GM12878 (cell line): ENCODE data around the gene HDGF. TPM values are rescaled to one million over a fixed set of nuclear protein-coding genes. Genes with fewer than 3 reads are reported as not detected.

Source experiments
- ATAC-seq: fragments of 200-7000 bp; cut with Tn5 transposase; 3 replicates; pipeline ENCODE4 v1.9.1; 2020; ENCODE audit warnings: mild to moderate bottlenecking, moderate library complexity
- BruUV-seq: library from RNA; stranded (reverse); fragments of 400-500 nt; replicated peaks from 2 replicates; lab custom pipeline; 2021; lab: Mats Ljungman, UMichigan
- CTCF ChIA-PET: fragments of 300-600 bp; sonication (Branson Sonifier 250); formaldehyde crosslinking; extraction: SDS; loops from one replicate; lab custom pipeline; 2021; ENCODE audit warnings: inconsistent platforms; lab: Yijun Ruan, JAX
- POLR2A ChIA-PET: fragments of 350-600 bp; formaldehyde crosslinking; extraction: SDS; loops from one replicate; lab custom pipeline; 2021; ENCODE audit warnings: inconsistent platforms; lab: Charles Lee
- RAD21 ChIA-PET: fragments of 300-600 bp; sonication (Branson Sonifier 250); formaldehyde crosslinking; loops from one replicate; lab custom pipeline; 2023; ENCODE audit warnings: antibody characterized with exemption; ENCODE audit not compliant: unreplicated experiment; lab: Charles Lee
- SMC1A ChIA-PET: fragments of 300-600 bp; sonication (Branson Sonifier 250); formaldehyde crosslinking; loops from one replicate; lab custom pipeline; 2023; ENCODE audit not compliant: unreplicated experiment, uncharacterized antibody; lab: Charles Lee
- DNase-seq: peaks from one replicate; pipeline ENCODE4 v3.0.0-alpha.2; 2011; ENCODE audit warnings: low read depth, low spot score
- FAIRE-seq: peaks from 3 replicates; lab custom pipeline; 2011; peaks lifted over from hg19 to GRCh38; lab: Jason Lieb, UNC
- H2AFZ ChIP-seq: 2 replicates; pipeline ENCODE4 v1.6.0; 2011; ENCODE audit warnings: low read depth, low read length, control low read depth; ENCODE audit not compliant: control insufficient read depth
- H3K27ac ChIP-seq: 2 replicates; pipeline ENCODE4 v1.5.1; 2011; ENCODE audit warnings: control low read depth; ENCODE audit not compliant: control insufficient read depth, insufficient read depth
- H3K27me3 ChIP-seq, 2 experiments: replicated peaks in 1 of 2; 2 replicates each; pipeline versions ENCODE4 v1.6.0 to v1.6.1; 2011; ENCODE audit warnings: low read length in 1 of 2; ENCODE audit not compliant: control insufficient read depth in 2 of 2, insufficient read depth in 2 of 2
- H3K36me3 ChIP-seq, 2 experiments: 2 replicates each; pipeline ENCODE4 v1.5.1; 2011; ENCODE audit warnings: low read length in 1 of 2; ENCODE audit not compliant: control insufficient read depth in 2 of 2, insufficient read depth in 2 of 2
- H3K4me1 ChIP-seq: 2 replicates; pipeline ENCODE4 v1.6.1; 2011; ENCODE audit warnings: mild to moderate bottlenecking, low read length, moderate library complexity, mixed read lengths; ENCODE audit not compliant: control insufficient read depth, insufficient read depth
- H3K4me2 ChIP-seq: 2 replicates; pipeline ENCODE4 v1.6.0; 2011; ENCODE audit warnings: control low read depth; ENCODE audit not compliant: control insufficient read depth, insufficient read depth
- H3K4me3 ChIP-seq: fragments of 200-600 bp; sonication (generic); 2 replicates; pipeline ENCODE4 v1.5.1; 2016
- H3K79me2 ChIP-seq: 2 replicates; pipeline ENCODE4 v1.6.0; 2011; ENCODE audit warnings: low read length; ENCODE audit not compliant: control insufficient read depth, insufficient read depth
- H3K9ac ChIP-seq: 2 replicates; pipeline ENCODE4 v1.8.0; 2011; ENCODE audit warnings: low read length, control low read depth, mixed read lengths; ENCODE audit not compliant: control insufficient read depth, insufficient read depth
- H3K9me3 ChIP-seq: replicated peaks from 3 replicates; pipeline ENCODE4 v1.5.1; 2011; ENCODE audit warnings: mild to moderate bottlenecking, low read length; ENCODE audit not compliant: control insufficient read depth, insufficient read depth
- H4K20me1 ChIP-seq: 2 replicates; pipeline ENCODE4 v1.6.0; 2011; ENCODE audit not compliant: control insufficient read depth, insufficient read depth
- BACH1 ChIP-seq: fragments of 450-650 bp; IDR thresholded peaks from 2 replicates; pipeline ENCODE4 v1.6.1; 2017; ENCODE audit warnings: mild to moderate bottlenecking, borderline replicate concordance
- MLLT1 ChIP-seq: fragments of 450-650 bp; IDR thresholded peaks from 2 replicates; pipeline ENCODE4 v1.6.1; 2016; ENCODE audit warnings: mild to moderate bottlenecking
- SIX5 ChIP-seq: IDR thresholded peaks from 2 replicates; pipeline ENCODE4 v1.6.1; 2011; ENCODE audit warnings: mild to moderate bottlenecking, low read depth, low read length, moderate library complexity; ENCODE audit not compliant: severe bottlenecking
- TAF1 ChIP-seq: IDR thresholded peaks from 2 replicates; pipeline ENCODE4 v1.6.1; 2011; ENCODE audit warnings: mild to moderate bottlenecking, low read depth, low read length, borderline replicate concordance
- WGBS: methylation state at CpG from one replicate; pipeline ENCODE4 v1.1.6; 2016; ENCODE audit warnings: low lambda C conversion rate; ENCODE audit not compliant: insufficient replicate concordance, insufficient coverage; ENCODE audit errors: missing lambda C conversion rate; 5-methylcytosine and 5-hydroxymethylcytosine counted together
- in situ Hi-C: fragments of 300-500 bp; cut with MboI; formaldehyde crosslinking; loops from 9 replicates; pipeline ENCODE4 v1.14.3; 2018; ENCODE audit warnings: mixed read lengths
- intact Hi-C: fragments of 100-400 bp; cut with micrococcal nuclease; formaldehyde crosslinking; loops from one replicate; pipeline ENCODE4 v1.14.2; 2022; ENCODE audit not compliant: unreplicated experiment
- polyA plus RNA-seq, 11 experiments: library from polyadenylated mRNA; depleted of rRNA in 4 of 11; unstranded in 6 of 11; stranded (reverse) in 5 of 11; fragments of >200 nt; fragmentation: Nextera tagmentation in 4 of 11; fragmentation: Illumina TruSeq in 1 of 11; extraction: Ambion mirVana in 4 of 11; extraction: Trizol in 1 of 11; gene quantifications; 1 replicate in 1 of 11; 2 replicates in 10 of 11; pipeline versions ENCODE4 v1.2.1 to v1.2.3, GENCODE V29; 2011 to 2016; ENCODE audit warnings: inconsistent platforms in 2 of 11, missing spikeins in 2 of 11, low read depth in 1 of 11
- total RNA-seq, 4 experiments: library from RNA; depleted of rRNA in 3 of 4; stranded (reverse); fragments of >200 nt in 3 of 4; fragmentation: Illumina TruSeq in 1 of 4; extraction: Trizol in 1 of 4; gene quantifications; 2 replicates each; pipeline versions ENCODE4 v1.2.1 to v1.2.3, GENCODE V29; 2013 to 2021

HDGF gene
- total and polyA plus RNA-seq, 10 of the 15 experiments (the other 5 are each of a cell fraction or from before 2014, with no cell fraction given): 28.3 to 372 (median 209) TPM

GRCh38 chr1:156741481-156741983, 9.9 kb downstream of the HDGF start:
- RAD21 ChIA-PET: interaction anchor here (0.7 to 2.7 kb wide), 13 partner anchors 9 to 118 kb away, joined by 3 to 49 read pairs (median 6); partner anchors contain the start of genes HDGF, ISG20L2, METTL25B and PRCC
- BruUV-seq: TSS peak; percentile 91
- H3K27me3 ChIP-seq: no peaks in the 10 kb centered on the region
- DNase-seq: no peak
- H3K4me3 ChIP-seq: peak overlapping the region; percentile 63; the same call in 1 of the 2 replicates
- POLR2A ChIA-PET: interaction anchor here (1.0 to 5.4 kb wide), 7 partner anchors 10 to 404 kb away, joined by 3 to 75 read pairs (median 11); partner anchors contain the start of genes CCT3, HDGF, ISG20L2 and METTL25B
- no peaks in the 10 kb centered on the region for H3K9me3 ChIP-seq
- FAIRE-seq: no peak
- CTCF ChIA-PET: interaction anchor here (0.8 to 3.7 kb wide), 13 partner anchors 10 to 141 kb away, joined by 3 to 56 read pairs (median 7); partner anchors contain the start of genes HDGF, ISG20L2, METTL25B and PRCC
- H3K27ac ChIP-seq: peak overlapping the region; percentile 76
- WGBS: 11% methylated on average over 8 of the region's 8 CpGs
- H4K20me1 ChIP-seq: no peaks in the 10 kb centered on the region
- TF ChIP-seq MLLT1: peak; percentile 24; the same call in 1 of the 2 replicates
- TF ChIP-seq SIX5: no peak
- peak; percentile 26; the same call in 1 of the 2 replicates for TF ChIP-seq TAF1
- TF ChIP-seq BACH1: 0 out of 2 replicates have a peak, but pooled peaks have one; percentile 11
- H3K9ac ChIP-seq: peak overlapping the region; percentile 56
- H3K4me1 ChIP-seq: peaks cover 5% of the 10 kb centered on the region
- H3K36me3 ChIP-seq: peaks cover 23 to 36% of the 10 kb centered on the region in 2 experiments
- peak overlapping the region; percentile 68 for H3K4me2 ChIP-seq
- intact Hi-C loops (loop anchor here (1.0 to 10.0 kb wide), 4 partner anchors 8 to 237 kb away; partner anchors contain the start of genes ISG20L2, MEF2D, METTL25B and PRCC), in situ Hi-C loops (no loop called here)
- no peak for ATAC-seq
- H2AFZ ChIP-seq: peak overlapping the region; percentile 85
- H3K79me2 ChIP-seq: peaks cover 35% of the 10 kb centered on the region
- SMC1A ChIA-PET: interaction anchor here (0.6 to 5.0 kb wide), 11 partner anchors 11 to 120 kb away, joined by 3 to 57 read pairs (median 4); partner anchors contain the start of genes ISG20L2, METTL25B, NTRK1 and PRCC
